Muscle layer of colon (tissue), 2 donors: ENCODE data around the gene GNG12.

ENCODE experiments used
- H3K27ac ChIP-seq: one replicate; pipeline ENCODE4 v1.7.0; 2013; ENCODE audit warnings: low read depth, mild to moderate bottlenecking, low read length, moderate library complexity
- H3K27me3 ChIP-seq, 2 donors: one replicate each; pipeline ENCODE4 v1.7.0; 2013; ENCODE audit warnings: low read length in 2 of 2, mild to moderate bottlenecking in 2 of 2; ENCODE audit not compliant: insufficient read depth in 2 of 2, control insufficient read depth in 1 of 2
- H3K36me3 ChIP-seq: one replicate; pipeline ENCODE4 v1.7.0; 2013; ENCODE audit warnings: mild to moderate bottlenecking, low read length; ENCODE audit not compliant: insufficient read depth
- H3K4me1 ChIP-seq: one replicate; pipeline ENCODE4 v1.7.0; 2013; ENCODE audit warnings: mild to moderate bottlenecking, low read length; ENCODE audit not compliant: insufficient read depth
- H3K4me3 ChIP-seq, 2 donors: one replicate each; pipeline ENCODE4 v1.7.0; 2013; ENCODE audit warnings: low read length in 2 of 2, low read depth in 1 of 2, mild to moderate bottlenecking in 1 of 2, moderate library complexity in 1 of 2
- H3K9ac ChIP-seq: one replicate; pipeline ENCODE4 v1.7.0; 2013; ENCODE audit warnings: low read length
- H3K9me3 ChIP-seq: one replicate; pipeline ENCODE4 v1.7.0; 2013; ENCODE audit warnings: mild to moderate bottlenecking, low read length
- donor health status: abdominal sarcoma.
- donor health status: Adenocarcinoma of cecum.

The GNG12 gene

GRCh38 chr1:67832737-67833601 lies at the start of gene GNG12:
Gene GNG12 (minus strand): TSS chr1:67833467. CDS start chr1:67707686, 125,781 bp downstream.
- peak within 1 kb of the TSS; percentile 61 to 81 for H3K4me3 ChIP-seq
- H3K4me1 ChIP-seq: peaks cover 5% of the 10 kb centered on the region
- H3K27ac ChIP-seq: peak within 1 kb of the TSS; percentile 77
- H3K9me3 ChIP-seq: no peaks in the 10 kb centered on the region
- peak within 1 kb of the TSS; percentile 42 for H3K9ac ChIP-seq
- no peaks in the 10 kb centered on the region for H3K36me3 ChIP-seq
- no peaks in the 10 kb centered on the region for H3K27me3 ChIP-seq

GRCh38 chr1:67882196-67882958 lies 49.1 kb upstream of the GNG12 start:
- Histone ChIP-seq H3K27me3 (no peaks in the 10 kb centered on the region), H3K9ac (no peak overlapping the region), H3K9me3 (no peaks in the 10 kb centered on the region), H3K4me3 (no peak overlapping the region), H3K27ac (no peak overlapping the region), H3K36me3 (no peaks in the 10 kb centered on the region), H3K4me1 (peaks cover 4% of the 10 kb centered on the region)

- Histone ChIP-seq H3K4me3 (no peak overlapping the region), H3K27ac (no peak overlapping the region), H3K9ac (no peak overlapping the region), H3K27me3 (no peaks in the 10 kb centered on the region), H3K36me3 (no peaks in the 10 kb centered on the region), H3K9me3 (no peaks in the 10 kb centered on the region), H3K4me1 (no peaks in the 10 kb centered on the region)
These were observed 46.9 kb upstream of the GNG12 start for GRCh38 chr1:67880056-67880601.

GRCh38 chr1:67879485-67879884 lies 46.2 kb upstream of the GNG12 start:
- no peak overlapping the region for H3K9ac ChIP-seq
- H3K27me3 ChIP-seq: no peaks in the 10 kb centered on the region
- H3K36me3 ChIP-seq: no peaks in the 10 kb centered on the region
- H3K4me1 ChIP-seq: no peaks in the 10 kb centered on the region
- no peak overlapping the region for H3K27ac ChIP-seq
- H3K4me3 ChIP-seq: no peak overlapping the region
- H3K9me3 ChIP-seq: peaks cover 4% of the 10 kb centered on the region

- Histone ChIP-seq H3K9me3 (peaks cover 6% of the 10 kb centered on the region), H3K4me1 (no peaks in the 10 kb centered on the region), H3K4me3 (no peak overlapping the region), H3K27me3 (no peaks in the 10 kb centered on the region), H3K27ac (no peak overlapping the region), H3K36me3 (no peaks in the 10 kb centered on the region), H3K9ac (no peak overlapping the region)
These were observed 41.3 kb upstream of the GNG12 start for GRCh38 chr1:67874501-67875111.

- Histone ChIP-seq H3K4me3 (no peak overlapping the region), H3K27ac (no peak overlapping the region), H3K9ac (no peak overlapping the region), H3K4me1 (no peaks in the 10 kb centered on the region), H3K9me3 (no peaks in the 10 kb centered on the region), H3K27me3 (no peaks in the 10 kb centered on the region), H3K36me3 (no peaks in the 10 kb centered on the region)
These were observed 36.0 kb upstream of the GNG12 start for GRCh38 chr1:67869233-67869632.

GRCh38 chr1:67863637-67864036 lies 30.4 kb upstream of the GNG12 start:
- no peaks in the 10 kb centered on the region for H3K27me3 ChIP-seq
- no peak overlapping the region for H3K9ac ChIP-seq
- H3K4me1 ChIP-seq: no peaks in the 10 kb centered on the region
- H3K4me3 ChIP-seq: no peak overlapping the region
- H3K27ac ChIP-seq: no peak overlapping the region
- H3K36me3 ChIP-seq: no peaks in the 10 kb centered on the region
- H3K9me3 ChIP-seq: no peaks in the 10 kb centered on the region

GRCh38 chr1:67862685-67863084 lies 29.4 kb upstream of the GNG12 start:
- Histone ChIP-seq H3K27ac (no peak overlapping the region), H3K36me3 (no peaks in the 10 kb centered on the region), H3K4me3 (no peak overlapping the region), H3K4me1 (no peaks in the 10 kb centered on the region), H3K9ac (no peak overlapping the region), H3K9me3 (no peaks in the 10 kb centered on the region), H3K27me3 (no peaks in the 10 kb centered on the region)

- H3K27ac ChIP-seq: no peak overlapping the region
- no peaks in the 10 kb centered on the region for H3K36me3 ChIP-seq
- H3K4me3 ChIP-seq: no peak overlapping the region
- no peaks in the 10 kb centered on the region for H3K9me3 ChIP-seq
- H3K9ac ChIP-seq: no peak overlapping the region
- no peaks in the 10 kb centered on the region for H3K4me1 ChIP-seq
- H3K27me3 ChIP-seq: no peaks in the 10 kb centered on the region
These were observed 28.7 kb upstream of the GNG12 start for GRCh38 chr1:67861856-67862516.

GRCh38 chr1:67860776-67861175 lies 27.5 kb upstream of the GNG12 start:
- H3K9me3 ChIP-seq: no peaks in the 10 kb centered on the region
- no peak overlapping the region for H3K4me3 ChIP-seq
- no peaks in the 10 kb centered on the region for H3K4me1 ChIP-seq
- H3K27me3 ChIP-seq: no peaks in the 10 kb centered on the region
- no peak overlapping the region for H3K27ac ChIP-seq
- H3K9ac ChIP-seq: no peak overlapping the region
- no peaks in the 10 kb centered on the region for H3K36me3 ChIP-seq

GRCh38 chr1:67856921-67857320 lies 23.7 kb upstream of the GNG12 start:
- H3K4me1 ChIP-seq: no peaks in the 10 kb centered on the region

More at GRCh38 chr1:67856921-67857320, 23.7 kb upstream of the GNG12 start:
- Histone ChIP-seq H3K36me3 (no peaks in the 10 kb centered on the region), H3K9me3 (no peaks in the 10 kb centered on the region), H3K4me3 (no peak overlapping the region), H3K27ac (no peak overlapping the region), H3K27me3 (no peaks in the 10 kb centered on the region), H3K9ac (no peak overlapping the region)
